ENCODE data around the gene NDUFS8. TPM values are rescaled to one million over a fixed set of nuclear protein-coding genes. Genes with fewer than 3 reads are reported as not detected.

NDUFS8 gene
- polyA plus RNA-seq, 1 donor from 2014 or later, result 169 TPM

DNA sequence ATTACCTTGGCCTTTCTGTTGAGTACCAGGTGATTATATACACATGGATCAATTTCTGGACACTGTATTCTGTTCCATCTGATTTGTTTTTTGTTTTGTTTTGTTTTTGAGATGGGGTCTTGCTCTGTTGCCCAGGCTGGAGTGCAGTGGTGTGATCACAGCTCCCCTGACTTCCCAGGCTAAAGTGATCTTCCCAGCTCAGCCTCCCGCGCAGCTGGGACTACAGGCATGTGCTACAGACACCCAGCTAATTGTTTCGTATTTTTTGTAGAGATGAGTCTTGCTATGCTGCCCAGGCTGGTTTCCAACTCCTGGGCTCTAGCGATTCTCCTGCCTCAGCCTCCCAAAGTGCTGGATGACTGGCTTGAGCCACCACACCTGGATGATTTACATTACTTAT is 27.3 kb downstream of the NDUFS8 start:
- TF ChIP-seq, protein P1, sequence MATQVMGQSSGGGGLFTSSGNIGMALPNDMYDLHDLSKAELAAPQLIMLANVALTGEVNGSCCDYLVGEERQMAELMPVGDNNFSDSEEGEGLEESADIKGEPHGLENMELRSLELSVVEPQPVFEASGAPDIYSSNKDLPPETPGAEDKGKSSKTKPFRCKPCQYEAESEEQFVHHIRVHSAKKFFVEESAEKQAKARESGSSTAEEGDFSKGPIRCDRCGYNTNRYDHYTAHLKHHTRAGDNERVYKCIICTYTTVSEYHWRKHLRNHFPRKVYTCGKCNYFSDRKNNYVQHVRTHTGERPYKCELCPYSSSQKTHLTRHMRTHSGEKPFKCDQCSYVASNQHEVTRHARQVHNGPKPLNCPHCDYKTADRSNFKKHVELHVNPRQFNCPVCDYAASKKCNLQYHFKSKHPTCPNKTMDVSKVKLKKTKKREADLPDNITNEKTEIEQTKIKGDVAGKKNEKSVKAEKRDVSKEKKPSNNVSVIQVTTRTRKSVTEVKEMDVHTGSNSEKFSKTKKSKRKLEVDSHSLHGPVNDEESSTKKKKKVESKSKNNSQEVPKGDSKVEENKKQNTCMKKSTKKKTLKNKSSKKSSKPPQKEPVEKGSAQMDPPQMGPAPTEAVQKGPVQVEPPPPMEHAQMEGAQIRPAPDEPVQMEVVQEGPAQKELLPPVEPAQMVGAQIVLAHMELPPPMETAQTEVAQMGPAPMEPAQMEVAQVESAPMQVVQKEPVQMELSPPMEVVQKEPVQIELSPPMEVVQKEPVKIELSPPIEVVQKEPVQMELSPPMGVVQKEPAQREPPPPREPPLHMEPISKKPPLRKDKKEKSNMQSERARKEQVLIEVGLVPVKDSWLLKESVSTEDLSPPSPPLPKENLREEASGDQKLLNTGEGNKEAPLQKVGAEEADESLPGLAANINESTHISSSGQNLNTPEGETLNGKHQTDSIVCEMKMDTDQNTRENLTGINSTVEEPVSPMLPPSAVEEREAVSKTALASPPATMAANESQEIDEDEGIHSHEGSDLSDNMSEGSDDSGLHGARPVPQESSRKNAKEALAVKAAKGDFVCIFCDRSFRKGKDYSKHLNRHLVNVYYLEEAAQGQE (IDR thresholded peaks at IDR 0.05; ENCODE audit: borderline replicate concordance), result no peak
- TF ChIP-seq RAD21 (conservative IDR thresholded peaks at IDR 0.05) (no peak), EZH2 (IDR thresholded peaks at IDR 0.05; ENCODE audit: borderline replicate concordance, insufficient read depth, low read length, poor library complexity, severe bottlenecking) (no peak), POLR2AphosphoS5 (IDR thresholded peaks at IDR 0.05) (no peak), MXI1 (conservative IDR thresholded peaks at IDR 0.05; ENCODE audit: poor library complexity, severe bottlenecking) (no peak), EP300 (conservative IDR thresholded peaks at IDR 0.05; ENCODE audit: poor library complexity, severe bottlenecking) (no peak), SMC3 (conservative IDR thresholded peaks at IDR 0.05; ENCODE audit: poor library complexity) (no peak), TAF1 (IDR thresholded peaks at IDR 0.05; ENCODE audit: low read depth) (no peak)
- TF ChIP-seq, protein P2, sequence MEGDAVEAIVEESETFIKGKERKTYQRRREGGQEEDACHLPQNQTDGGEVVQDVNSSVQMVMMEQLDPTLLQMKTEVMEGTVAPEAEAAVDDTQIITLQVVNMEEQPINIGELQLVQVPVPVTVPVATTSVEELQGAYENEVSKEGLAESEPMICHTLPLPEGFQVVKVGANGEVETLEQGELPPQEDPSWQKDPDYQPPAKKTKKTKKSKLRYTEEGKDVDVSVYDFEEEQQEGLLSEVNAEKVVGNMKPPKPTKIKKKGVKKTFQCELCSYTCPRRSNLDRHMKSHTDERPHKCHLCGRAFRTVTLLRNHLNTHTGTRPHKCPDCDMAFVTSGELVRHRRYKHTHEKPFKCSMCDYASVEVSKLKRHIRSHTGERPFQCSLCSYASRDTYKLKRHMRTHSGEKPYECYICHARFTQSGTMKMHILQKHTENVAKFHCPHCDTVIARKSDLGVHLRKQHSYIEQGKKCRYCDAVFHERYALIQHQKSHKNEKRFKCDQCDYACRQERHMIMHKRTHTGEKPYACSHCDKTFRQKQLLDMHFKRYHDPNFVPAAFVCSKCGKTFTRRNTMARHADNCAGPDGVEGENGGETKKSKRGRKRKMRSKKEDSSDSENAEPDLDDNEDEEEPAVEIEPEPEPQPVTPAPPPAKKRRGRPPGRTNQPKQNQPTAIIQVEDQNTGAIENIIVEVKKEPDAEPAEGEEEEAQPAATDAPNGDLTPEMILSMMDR (IDR thresholded peaks at IDR 0.05; ENCODE audit: poor library complexity, severe bottlenecking), result no peak
- Histone ChIP-seq H4K20me1 (ENCODE audit: insufficient read depth) (no peaks in the 10 kb centered on the region), H3K79me2 (replicated peaks; ENCODE audit: insufficient read depth, low read length) (no peaks in the 10 kb centered on the region), H3K36me3 (ENCODE audit: insufficient read depth, low read length) (no peaks in the 10 kb centered on the region), H3K9me2 (ENCODE audit: insufficient read depth, low read length) (no peaks in the 10 kb centered on the region), H3K9me3 (ENCODE audit: low read length) (no peaks in the 10 kb centered on the region), H3K9ac (ENCODE audit: low read length) (no peak overlapping the region), H3K4me2 (ENCODE audit: low read length) (no peak overlapping the region), H3K4me3 (ENCODE audit: low read length) (no peak overlapping the region), H3K27ac (ENCODE audit: low read length) (no peak overlapping the region), H3K27me3 (ENCODE audit: insufficient read depth, low read depth, low read length) (no peaks in the 10 kb centered on the region), H3F3A (ENCODE audit: insufficient read depth, low read length, poor library complexity, severe bottlenecking) (no peaks in the 10 kb centered on the region), H2AFZ (ENCODE audit: low read depth, low read length) (no peak overlapping the region)

DNA sequence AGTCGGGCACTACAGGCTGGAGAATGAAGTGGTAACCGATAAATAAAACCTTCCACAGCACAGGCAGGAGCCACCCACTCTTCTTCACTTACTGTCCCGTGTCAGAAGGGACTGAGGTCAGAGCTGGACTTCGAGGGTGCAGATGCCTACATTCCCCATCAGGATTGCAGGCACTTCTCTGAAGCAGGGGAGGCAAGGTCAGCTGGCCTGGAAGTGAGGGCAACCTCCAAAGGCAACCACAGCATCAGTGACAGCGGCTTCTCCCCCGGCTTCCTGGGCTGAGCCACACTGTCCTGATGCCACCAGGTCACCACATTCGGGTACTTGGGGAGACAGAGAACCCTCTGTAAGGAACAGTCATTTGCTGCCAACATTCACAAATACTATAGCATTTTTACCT is 31.0 kb downstream of the NDUFS8 start:
- H3F3A ChIP-seq (ENCODE audit: insufficient read depth, low read length, poor library complexity, severe bottlenecking), result no peaks in the 10 kb centered on the region
- no peak overlapping the region for H3K27ac ChIP-seq (ENCODE audit: low read length)
- H3K36me3 ChIP-seq (ENCODE audit: insufficient read depth, low read length), result no peaks in the 10 kb centered on the region
- H3K27me3 ChIP-seq (ENCODE audit: insufficient read depth, low read depth, low read length), result no peaks in the 10 kb centered on the region
- no peak overlapping the region for H3K4me2 ChIP-seq (ENCODE audit: low read length)
- H3K9me2 ChIP-seq (ENCODE audit: insufficient read depth, low read length), result no peaks in the 10 kb centered on the region
- no peaks in the 10 kb centered on the region for H3K79me2 ChIP-seq (replicated peaks; ENCODE audit: insufficient read depth, low read length)
- H4K20me1 ChIP-seq (ENCODE audit: insufficient read depth), result no peaks in the 10 kb centered on the region
- no peak overlapping the region for H3K4me3 ChIP-seq (ENCODE audit: low read length)
- TF ChIP-seq, protein P2 (IDR thresholded peaks at IDR 0.05; ENCODE audit: poor library complexity, severe bottlenecking), result no peak
- TF ChIP-seq TAF1 (IDR thresholded peaks at IDR 0.05; ENCODE audit: low read depth) (no peak), SMC3 (conservative IDR thresholded peaks at IDR 0.05; ENCODE audit: poor library complexity) (no peak), RAD21 (conservative IDR thresholded peaks at IDR 0.05) (no peak), MXI1 (conservative IDR thresholded peaks at IDR 0.05; ENCODE audit: poor library complexity, severe bottlenecking) (no peak), POLR2AphosphoS5 (IDR thresholded peaks at IDR 0.05) (no peak), EZH2 (IDR thresholded peaks at IDR 0.05; ENCODE audit: borderline replicate concordance, insufficient read depth, low read length, poor library complexity, severe bottlenecking) (no peak), EP300 (conservative IDR thresholded peaks at IDR 0.05; ENCODE audit: poor library complexity, severe bottlenecking) (no peak)
- TF ChIP-seq, protein P1 (IDR thresholded peaks at IDR 0.05; ENCODE audit: borderline replicate concordance), result no peak
- no peak overlapping the region for H2AFZ ChIP-seq (ENCODE audit: low read depth, low read length)
- H3K9ac ChIP-seq (ENCODE audit: low read length), result no peak overlapping the region
- H3K9me3 ChIP-seq (ENCODE audit: low read length), result no peaks in the 10 kb centered on the region

Measured in neural cell (in vitro differentiated cells).